Heart left ventricle (tissue), 16 donors: ENCODE results near the gene LYZL1. TPM values are rescaled to one million over a fixed set of nuclear protein-coding genes. Genes with fewer than 3 reads are reported as not detected.

Experiments used
- ATAC-seq, 4 donors: fragments of 200-7000 bp; cut with Tn5 transposase; one replicate each; pipeline ENCODE4 v1.9.1; 2020 to 2022; ENCODE audit warnings: moderate library complexity in 4 of 4, mild to moderate bottlenecking in 3 of 4, moderate number of reproducible peaks in 1 of 4
- DNase-seq, 5 donors: peaks; one replicate each; pipeline ENCODE4 v3.0.0-alpha.2; 2020
- H3K27ac ChIP-seq, 12 donors: fragments of 200-600 bp; sonication (generic) in 4 of 12; one replicate each; pipeline versions ENCODE4 v1.5.0 to v1.8.0; 2016 to 2022; ENCODE audit warnings: mild to moderate bottlenecking in 2 of 12
- H3K27me3 ChIP-seq, 9 donors: fragments of 200-600 bp; sonication (generic) in 2 of 9; one replicate each; pipeline versions ENCODE4 v1.5.1 to v1.8.0; 2016 to 2022; ENCODE audit warnings: mild to moderate bottlenecking in 3 of 9
- H3K36me3 ChIP-seq, 9 donors: fragments of 200-600 bp; sonication (generic) in 2 of 9; one replicate each; pipeline versions ENCODE4 v1.5.0 to v1.8.0; 2018 to 2022; ENCODE audit warnings: mild to moderate bottlenecking in 2 of 9
- H3K4me1 ChIP-seq, 12 donors: fragments of 200-600 bp; sonication (generic) in 4 of 12; one replicate each; pipeline versions ENCODE4 v1.5.0 to v1.8.0; 2016 to 2022; ENCODE audit warnings: mild to moderate bottlenecking in 3 of 12
- H3K4me3 ChIP-seq, 12 donors: fragments of 200-600 bp; sonication (generic) in 4 of 12; one replicate each; pipeline versions ENCODE4 v1.5.0 to v1.8.0; 2017 to 2022; ENCODE audit warnings: mild to moderate bottlenecking in 9 of 12, moderate library complexity in 4 of 12
- H3K9me3 ChIP-seq, 12 donors: fragments of 200-600 bp; sonication (generic) in 4 of 12; one replicate each; pipeline versions ENCODE4 v1.5.0 to v1.8.0; 2016 to 2022; ENCODE audit warnings: mild to moderate bottlenecking in 1 of 12
- CTCF ChIP-seq, 12 donors: fragments of 200-600 bp; sonication (generic) in 4 of 12; IDR thresholded peaks; one replicate each; pipeline versions ENCODE4 v1.5.0 to v1.8.0; 2018 to 2022; ENCODE audit warnings: antibody characterized with exemption in 12 of 12, mild to moderate bottlenecking in 5 of 12
- POLR2A ChIP-seq, 2 donors: fragments of 450-650 bp; IDR thresholded peaks; one replicate each; pipeline ENCODE4 v1.6.1; 2017; ENCODE audit warnings: antibody characterized with exemption in 2 of 2, mild to moderate bottlenecking in 2 of 2, moderate library complexity in 2 of 2
- WGBS, 4 donors: extraction: QIAGEN DNeasy Blood & Tissue Kit in 2 of 4; methylation state at CpG; one replicate each; pipeline versions ENCODE4 v1.1.5 to v1.1.7; 2013 to 2018; 5-methylcytosine and 5-hydroxymethylcytosine counted together
- intact Hi-C, 10 donors: fragments of 100-400 bp; cut with DNase I; formaldehyde crosslinking; loops; one replicate each; pipeline versions ENCODE4 v1.11.1 to v1.14.2; 2022
- polyA plus RNA-seq, 2 donors: library from polyadenylated mRNA; stranded (reverse); fragments of 200-250 nt; gene quantifications; one replicate each; pipeline ENCODE4 v1.2.3, GENCODE V29; 2013
- total RNA-seq, 9 donors: library from RNA; depleted of rRNA in 2 of 9; stranded (reverse); fragments of >200 nt in 2 of 9; fragmentation: NEBNext Ultra II Directional in 3 of 9; extraction: Animal tissue kit (Norgen Biotek cat#: 25700) in 3 of 9; gene quantifications; one replicate each; pipeline versions ENCODE4 v1.1.0 to v1.2.4, GENCODE V29; 2016 to 2023
- donor health status: ischemic (EF 13 %, LVEDD 7.1; RV severe dilation, severe dysfunction).
- donor health status: healthy with polysubstance abuse.
- donor health status: DM: no; HTN: yes; CAD: no.
- donor health status: DM: no; HTN: no; CAD: no.
- donor health status: ischemic (EF 25% LVEDD 6.9; RV normal size, moderate dysfunction).
- donor health status: ischemic (EF 25% LVEDD 5.7; RV mildly dilated, moderate dysfunction).
- donor health status: healthy.
- donor health status: DM: yes; HTN: yes; CAD: no.
- donor health status: ischemic (EF 35%, LVEDD 5.7; RV mildly dilated, moderate dysfunction).
- donor health status: nonischemic (EF 11% LVEDD 7.7; RV severe dilation, severe dysfunction).
- donor health status: DM: yes; HTN: yes; CAD: no.
- donor health status: PGD.
- donor health status: ischemic (EF 29% LVEDD 5.4; RV normal size, mild dysfunction).
- donor health status: nonischemic (EF 23%, LVEDD 6.1; RV moderate dilation, normal function).

Gene LYZL1
- total and polyA plus RNA-seq, 11 donors: not detected

- Histone ChIP-seq H3K27me3 (no peaks in the 10 kb centered on the region), H3K36me3 (no peaks in the 10 kb centered on the region), H3K27ac (peak overlapping the region in 2 of 12 donors; percentile 29 to 72), H3K9me3 (no peaks in the 10 kb centered on the region), H3K4me1 (peaks cover 0 to 25% (median 7%) of the 10 kb centered on the region in 12 donors), H3K4me3 (no peak overlapping the region)
- DNase-seq (no peak), ATAC-seq (no peak)
- intact Hi-C loops: no loop called here
- 90 to 95% (median 93%) methylated on average over 6 of the region's 6 CpGs for WGBS, 4 donors
- TF ChIP-seq CTCF (IDR thresholded peaks at IDR 0.05) (no peak), POLR2A (IDR thresholded peaks at IDR 0.05) (no peak)
These were observed 38.9 kb downstream of the LYZL1 start for GRCh38 chr10:29327746-29328102.

GRCh38 chr10:29328983-29329382 is 40.1 kb downstream of the LYZL1 start:
- no peak for TF ChIP-seq POLR2A (IDR thresholded peaks at IDR 0.05)
- no peak for TF ChIP-seq CTCF (IDR thresholded peaks at IDR 0.05)
- 35 to 43% (median 36%) methylated on average over 3 of the region's 3 CpGs for WGBS, 4 donors
- intact Hi-C loops: no loop called here
- ATAC-seq: peak; percentile 86 to 96 (median 87)
- H3K9me3 ChIP-seq: no peaks in the 10 kb centered on the region
- no peaks in the 10 kb centered on the region for H3K27me3 ChIP-seq
- peak in 4 of 5 donors; percentile 51 to 80 (median 60) for DNase-seq
- H3K4me1 ChIP-seq: peaks cover 0 to 16% (median 4%) of the 10 kb centered on the region in 12 donors
- no peaks in the 10 kb centered on the region for H3K36me3 ChIP-seq
- peak overlapping the region in 9 of 12 donors; percentile 31 to 84 (median 72) for H3K27ac ChIP-seq
- no peak overlapping the region for H3K4me3 ChIP-seq

GRCh38 chr10:29329420-29329819 is 40.5 kb downstream of the LYZL1 start:
- WGBS, 4 donors: 45 to 57% (median 52%) methylated on average over 5 of the region's 5 CpGs
- no peak for DNase-seq
- Histone ChIP-seq H3K27ac (peak overlapping the region in 8 of 12 donors; percentile 31 to 84 (median 74)), H3K36me3 (no peaks in the 10 kb centered on the region), H3K4me1 (peaks cover 0 to 16% (median 3%) of the 10 kb centered on the region in 12 donors), H3K4me3 (no peak overlapping the region), H3K9me3 (no peaks in the 10 kb centered on the region), H3K27me3 (no peaks in the 10 kb centered on the region)
- intact Hi-C loops: no loop called here
- no peak for TF ChIP-seq POLR2A (IDR thresholded peaks at IDR 0.05)
- TF ChIP-seq CTCF (IDR thresholded peaks at IDR 0.05): no peak
- ATAC-seq: peak in 1 of 4 donors; percentile 12

- no peak for TF ChIP-seq POLR2A (IDR thresholded peaks at IDR 0.05)
- TF ChIP-seq CTCF (IDR thresholded peaks at IDR 0.05): no peak
- H3K36me3 ChIP-seq: no peaks in the 10 kb centered on the region
- ATAC-seq (no peak), DNase-seq (no peak)
- H3K4me3 ChIP-seq: no peak overlapping the region
- H3K4me1 ChIP-seq: peaks cover 0 to 16% (median 0%) of the 10 kb centered on the region in 12 donors
- intact Hi-C loops: no loop called here
- H3K27me3 ChIP-seq: no peaks in the 10 kb centered on the region
- no peaks in the 10 kb centered on the region for H3K9me3 ChIP-seq
- H3K27ac ChIP-seq: no peak overlapping the region
- WGBS, 4 donors: 78 to 85% (median 81%) methylated on average over 4 of the region's 4 CpGs
These were observed 43.3 kb downstream of the LYZL1 start for GRCh38 chr10:29332061-29332760.
